Epidermal melanocyte (primary cell): Measurements from ENCODE around the gene RNU7-1.

Experiments
- DNase-seq: peaks from one replicate; pipeline ENCODE4 v3.0.0; 2011; ENCODE audit warnings: low spot score; ENCODE audit not compliant: insufficient read length

The RNU7-1 gene

DNA sequence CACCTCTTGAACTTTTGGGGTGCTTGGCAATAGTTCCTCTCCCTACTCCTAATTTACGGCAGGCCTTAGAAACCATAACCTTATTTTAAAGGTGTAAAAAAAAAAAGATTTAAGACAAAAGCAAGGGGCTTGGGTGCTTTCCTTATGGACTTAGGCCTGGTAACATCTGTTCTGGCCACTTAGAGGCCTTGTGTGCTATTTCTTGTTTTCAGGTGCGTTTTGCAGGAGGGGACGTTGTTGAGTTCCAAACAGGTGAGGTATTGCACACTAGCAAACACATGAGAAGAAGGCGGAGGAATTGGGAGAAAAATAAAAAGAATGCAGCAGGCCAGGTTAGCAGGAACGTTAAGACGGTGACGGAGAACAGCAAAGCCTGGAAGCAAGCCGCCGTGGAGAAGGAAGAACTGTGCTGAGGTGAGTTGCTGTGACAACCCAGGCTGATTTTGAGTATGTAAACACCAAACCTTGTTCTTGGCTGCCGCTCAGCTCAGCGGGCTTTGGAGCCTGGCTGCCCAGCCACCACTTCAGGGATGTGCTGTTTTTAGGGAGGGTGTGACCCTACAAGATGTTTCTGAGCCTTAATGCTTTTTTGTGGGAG lies 44.4 kb downstream of the RNU7-1 start:
- no peak for DNase-seq
